Keratinocyte (primary cell): ENCODE results near the gene TRAF2. TPM values are rescaled to one million over a fixed set of nuclear protein-coding genes. Genes with fewer than 3 reads are reported as not detected.

Source experiments
- DNase-seq: peaks from one replicate; pipeline ENCODE4 v3.0.0-alpha.2; 2011; ENCODE audit warnings: low read depth, missing footprints, low spot score
- FAIRE-seq: peaks from 2 replicates; lab custom pipeline; 2011; peaks lifted over from hg19 to GRCh38; lab: Jason Lieb, UNC
- H2AFZ ChIP-seq: 2 replicates; pipeline ENCODE4 v1.6.0; 2012; ENCODE audit warnings: low read length, control low read depth, inconsistent platforms; ENCODE audit not compliant: control insufficient read depth
- H3K27ac ChIP-seq: 2 replicates; pipeline ENCODE4 v1.5.1; 2011; ENCODE audit warnings: low read length; ENCODE audit not compliant: control insufficient read depth, insufficient read depth
- H3K27me3 ChIP-seq: 3 replicates; pipeline ENCODE4 v1.6.0; 2011; ENCODE audit warnings: low read length; ENCODE audit not compliant: control insufficient read depth, insufficient read depth; ENCODE audit errors: extremely low read depth
- H3K36me3 ChIP-seq, 2 experiments: 2 replicates in 1 of 2; 3 replicates in 1 of 2; pipeline ENCODE4 v1.5.1; 2011; ENCODE audit warnings: low read length in 2 of 2, mild to moderate bottlenecking in 1 of 2; ENCODE audit not compliant: control insufficient read depth in 2 of 2, insufficient read depth in 2 of 2; ENCODE audit errors: extremely low read depth in 1 of 2
- H3K4me1 ChIP-seq: 3 replicates; pipeline ENCODE4 v1.5.1; 2011; ENCODE audit warnings: low read length; ENCODE audit not compliant: control insufficient read depth, insufficient read depth; ENCODE audit errors: extremely low read depth
- H3K4me2 ChIP-seq: 3 replicates; pipeline ENCODE4 v1.6.0; 2011; ENCODE audit warnings: low read depth, low read length; ENCODE audit not compliant: control insufficient read depth, insufficient read depth; ENCODE audit errors: extremely low read depth
- H3K4me3 ChIP-seq, 3 experiments: fragments of 200-600 bp in 1 of 3; sonication (generic) in 1 of 3; 2 replicates in 2 of 3; 3 replicates in 1 of 3; pipeline ENCODE4 v1.5.1; 2011 to 2016; ENCODE audit warnings: low read length in 3 of 3, mild to moderate bottlenecking in 3 of 3, control low read depth in 2 of 3, inconsistent platforms in 1 of 3, low read depth in 1 of 3, mixed read lengths in 1 of 3, mixed run types in 1 of 3, moderate library complexity in 1 of 3; ENCODE audit not compliant: control insufficient read depth in 2 of 3, insufficient read depth in 2 of 3; ENCODE audit errors: extremely low read depth in 1 of 3
- H3K79me2 ChIP-seq: 2 replicates; pipeline ENCODE4 v1.6.0; 2012; ENCODE audit warnings: low read length; ENCODE audit not compliant: control insufficient read depth, insufficient read depth
- H3K9ac ChIP-seq: 3 replicates; pipeline ENCODE4 v1.6.0; 2011; ENCODE audit warnings: low read length; ENCODE audit not compliant: control insufficient read depth, insufficient read depth; ENCODE audit errors: extremely low read depth
- H3K9me1 ChIP-seq: 3 replicates; pipeline ENCODE4 v1.6.0; 2011; ENCODE audit warnings: low read length; ENCODE audit not compliant: control insufficient read depth, insufficient read depth; ENCODE audit errors: extremely low read depth
- H3K9me3 ChIP-seq: 2 replicates; pipeline ENCODE4 v1.5.1; 2012; ENCODE audit warnings: low read depth, low read length; ENCODE audit not compliant: control insufficient read depth
- H4K20me1 ChIP-seq: 3 replicates; pipeline ENCODE4 v1.6.0; 2011; ENCODE audit warnings: low read length; ENCODE audit not compliant: control insufficient read depth, insufficient read depth; ENCODE audit errors: extremely low read depth
- CTCF ChIP-seq, 3 experiments: IDR thresholded peaks in 1 of 3; conservative IDR thresholded peaks in 1 of 3; optimal IDR thresholded peaks in 1 of 3; 2 replicates in 2 of 3; 3 replicates in 1 of 3; pipeline versions ENCODE3 to v1.5.1; 2011; ENCODE audit warnings: low read length in 3 of 3, mild to moderate bottlenecking in 3 of 3, moderate library complexity in 2 of 3, control low read depth in 1 of 3, inconsistent platforms in 1 of 3; ENCODE audit not compliant: insufficient read depth in 2 of 3; ENCODE audit errors: extremely low read depth in 1 of 3
- EZH2 ChIP-seq: IDR thresholded peaks from one replicate; pipeline ENCODE4 v1.6.1; 2012; ENCODE audit warnings: inconsistent platforms, mild to moderate bottlenecking, low read length, moderate library complexity
- dilution Hi-C: fragments of 300-500 bp; cut with MboI; formaldehyde crosslinking; loops from one replicate; pipeline ENCODE4 v1.7.0; 2020; ENCODE audit warnings: low sequenced_read_pairs; ENCODE audit not compliant: extremely low pct_ligation_motif_present
- polyA plus RNA-seq, 5 experiments: library from polyadenylated mRNA; depleted of rRNA in 3 of 5; stranded (reverse) in 3 of 5; stranded (forward) in 1 of 5; unstranded in 1 of 5; fragments of >200 nt; gene quantifications; 1 replicate in 1 of 5; 2 replicates in 3 of 5; 3 replicates in 1 of 5; pipeline versions ENCODE4 v1.2.1 to v1.2.3, GENCODE V29; 2011 to 2012; ENCODE audit warnings: missing spikeins in 2 of 5, low read depth in 1 of 5, low replicate concordance in 1 of 5

Gene TRAF2
- polyA plus RNA-seq, 1 donor (not counting 4 experiments of a cell fraction or from before 2014, with no cell fraction given): 9.9 TPM

- Histone ChIP-seq H3K9ac (peak overlapping the region; percentile 80), H3K79me2 (peaks cover 31% of the 10 kb centered on the region), H3K4me2 (peak overlapping the region; percentile 83), H3K9me1 (no peaks in the 10 kb centered on the region), H3K27me3 (no peaks in the 10 kb centered on the region), H3K4me3 (peak overlapping the region; percentile 73 to 87 (median 85)), H2AFZ (no peak overlapping the region), H3K9me3 (no peaks in the 10 kb centered on the region), H4K20me1 (no peaks in the 10 kb centered on the region), H3K36me3 (peaks cover 15 to 27% of the 10 kb centered on the region in 2 experiments), H3K4me1 (peaks cover 14% of the 10 kb centered on the region), H3K27ac (peak overlapping the region; percentile 67)
- DNase-seq (no peak), FAIRE-seq (no peak)
- dilution Hi-C loops: loop anchor here (25.0 kb wide), 1 partner anchor 132 kb away; the partner anchor contains the start of gene RABL6
- TF ChIP-seq EZH2 (no peak), CTCF (optimal IDR thresholded peaks at IDR 0.05 in 1 of 3, IDR thresholded peaks at IDR 0.05 in 1 of 3, conservative IDR thresholded peaks at IDR 0.05 in 1 of 3; ENCODE audit: extremely low read depth in 1 of 3, insufficient read depth in 2 of 3, low read length in 3 of 3) (no peak)
Measured at GRCh38 chr9:136944212-136944518, 57.8 kb downstream of the TRAF2 start.

- dilution Hi-C loops: loop anchor here (25.0 kb wide), 1 partner anchor 132 kb away; the partner anchor contains the start of gene RABL6
- Histone ChIP-seq H3K9me1 (no peaks in the 10 kb centered on the region), H3K9me3 (no peaks in the 10 kb centered on the region), H3K4me3 (peak within 1 kb of the TSS; percentile 73 to 87 (median 85)), H2AFZ (peak within 1 kb of the TSS; percentile 40), H3K4me1 (peaks cover 14% of the 10 kb centered on the region), H3K9ac (peak within 1 kb of the TSS; percentile 80), H3K36me3 (peaks cover 15 to 24% of the 10 kb centered on the region in 2 experiments), H4K20me1 (no peaks in the 10 kb centered on the region), H3K27ac (peak within 1 kb of the TSS; percentile 67), H3K79me2 (peaks cover 31% of the 10 kb centered on the region), H3K4me2 (peak within 1 kb of the TSS; percentile 83), H3K27me3 (no peaks in the 10 kb centered on the region)
- TF ChIP-seq EZH2 (no peak), CTCF (optimal IDR thresholded peaks at IDR 0.05 in 1 of 3, IDR thresholded peaks at IDR 0.05 in 1 of 3, conservative IDR thresholded peaks at IDR 0.05 in 1 of 3; ENCODE audit: extremely low read depth in 1 of 3, insufficient read depth in 2 of 3, low read length in 3 of 3) (peak in 2 of 3 experiments; percentile 81 to 97)
- DNase-seq (peak; percentile 36), FAIRE-seq (peak; percentile 9)
Measured at GRCh38 chr9:136944519-136945332, 58.4 kb downstream of the TRAF2 start, which contains the start of the genes C8G and FBXW5. Gene C8G (plus strand): TSS chr9:136945243. CDS start chr9:136945321, 78 bp downstream. Gene FBXW5 (minus strand): TSS chr9:136944738. CDS start chr9:136944083, 655 bp downstream.
